Measurements from ENCODE around the gene PRKAG2.

PRKAG2 gene

GRCh38 chr7:151666886-151667285 is 210.0 kb downstream of the PRKAG2 start:
- DNase-seq = no peak

- no peak for DNase-seq
Observed at GRCh38 chr7:151665368-151665767, 211.5 kb downstream of the PRKAG2 start.

- no peak for DNase-seq
Observed at GRCh38 chr7:151664268-151664667, 212.6 kb downstream of the PRKAG2 start.

- DNase-seq = no peak
Observed at GRCh38 chr7:151663382-151664100, 213.4 kb downstream of the PRKAG2 start.

- DNase-seq = no peak
Observed at GRCh38 chr7:151662251-151662826, 214.6 kb downstream of the PRKAG2 start.

GRCh38 chr7:151661587-151661986 is 215.3 kb downstream of the PRKAG2 start:
- no peak for DNase-seq

- DNase-seq = no peak
Observed at GRCh38 chr7:151660141-151660540, 216.8 kb downstream of the PRKAG2 start.

GRCh38 chr7:151659219-151659618 is 217.7 kb downstream of the PRKAG2 start:
- no peak for DNase-seq

GRCh38 chr7:151658778-151659177 is 218.1 kb downstream of the PRKAG2 start:
- DNase-seq = no peak

- DNase-seq = no peak
Observed at GRCh38 chr7:151657173-151657572, 219.7 kb downstream of the PRKAG2 start.

- no peak for DNase-seq
Observed at GRCh38 chr7:151655555-151655954, 221.4 kb downstream of the PRKAG2 start.

GRCh38 chr7:151652111-151652510 is 224.8 kb downstream of the PRKAG2 start:
- DNase-seq = peak in 2 of 3 experiments; percentile 38 to 89

- no peak for DNase-seq
Observed at GRCh38 chr7:151650161-151650560, 226.8 kb downstream of the PRKAG2 start.

GRCh38 chr7:151648429-151648828 is 228.5 kb downstream of the PRKAG2 start:
- DNase-seq = peak in 1 of 3 experiments; percentile 38

GRCh38 chr7:151647874-151648273 is 229.0 kb downstream of the PRKAG2 start:
- DNase-seq = no peak

GRCh38 chr7:151647006-151647405 is 229.9 kb downstream of the PRKAG2 start:
- no peak for DNase-seq

- no peak for DNase-seq
Observed at GRCh38 chr7:151645311-151645710, 231.6 kb downstream of the PRKAG2 start.

- DNase-seq = no peak
Observed at GRCh38 chr7:151644554-151644953, 232.4 kb downstream of the PRKAG2 start.

GRCh38 chr7:151642746-151643145 is 234.2 kb downstream of the PRKAG2 start:
- no peak for DNase-seq

- no peak for DNase-seq
Observed at GRCh38 chr7:151641587-151641986, 235.3 kb downstream of the PRKAG2 start.

GRCh38 chr7:151637781-151638261 is 239.1 kb downstream of the PRKAG2 start:
- DNase-seq = no peak

GRCh38 chr7:151634643-151635042 is 242.3 kb downstream of the PRKAG2 start:
- DNase-seq = no peak

- no peak for DNase-seq
Observed at GRCh38 chr7:151633516-151633812, 243.5 kb downstream of the PRKAG2 start.

- DNase-seq = peak in 1 of 3 experiments; percentile 48
Observed at GRCh38 chr7:151632750-151633515, 244.0 kb downstream of the PRKAG2 start.
